HCT116 (cell line): ENCODE results near the gene PLEKHA6.

Experiments
- CTCF ChIP-seq, 3 experiments: fragments of 200-600 bp in 1 of 3; sonication (generic) in 1 of 3; IDR thresholded peaks in 2 of 3; conservative IDR thresholded peaks in 1 of 3; 2 replicates each; pipeline ENCODE4 v1.5.1; 2012 to 2017; ENCODE audit warnings: low read depth in 2 of 3, low read length in 2 of 3, antibody characterized with exemption in 1 of 3, borderline replicate concordance in 1 of 3, control low read depth in 1 of 3, mild to moderate bottlenecking in 1 of 3, mixed read lengths in 1 of 3, mixed run types in 1 of 3, moderate library complexity in 1 of 3; ENCODE audit not compliant: insufficient read depth in 1 of 3
- POLR2AphosphoS5 ChIP-seq: IDR thresholded peaks from 2 replicates; pipeline ENCODE4 v1.6.1; 2011; ENCODE audit warnings: mild to moderate bottlenecking, low read depth, low read length, moderate library complexity
- SRF ChIP-seq: IDR thresholded peaks from 2 replicates; pipeline ENCODE4 v1.6.1; 2012; ENCODE audit warnings: low read depth
- YY1 ChIP-seq: IDR thresholded peaks from 2 replicates; pipeline ENCODE4 v1.6.1; 2011; ENCODE audit warnings: low read length, low read depth, moderate library complexity, mild to moderate bottlenecking; ENCODE audit not compliant: insufficient replicate concordance; ENCODE audit errors: extremely low read depth
- ZNF274 ChIP-seq: fragments of 200-500 bp; sonication (Bioruptor generic); IDR thresholded peaks from 2 replicates; pipeline ENCODE4 v1.6.1; 2014; ENCODE audit warnings: mild to moderate bottlenecking, low read depth, low read length, inconsistent platforms

GRCh38 chr1:204340081-204340889 is 19.4 kb downstream of the PLEKHA6 start:
- TF ChIP-seq CTCF (IDR thresholded peaks at IDR 0.05 in 2 of 3, conservative IDR thresholded peaks at IDR 0.05 in 1 of 3; ENCODE audit: borderline replicate concordance in 1 of 3, insufficient read depth in 1 of 3, low read depth in 2 of 3, low read length in 2 of 3) (no peak), ZNF274 (no peak), YY1 (no peak), POLR2AphosphoS5 (no peak), SRF (no peak)
